Measurements from ENCODE around the gene MFSD2B.
"Not testable (repeated sequence)": the region's sequence is repeated elsewhere in the genome, so short reads cannot be mapped to it uniquely, and the experiment has no call there.

MFSD2B gene

DNA sequence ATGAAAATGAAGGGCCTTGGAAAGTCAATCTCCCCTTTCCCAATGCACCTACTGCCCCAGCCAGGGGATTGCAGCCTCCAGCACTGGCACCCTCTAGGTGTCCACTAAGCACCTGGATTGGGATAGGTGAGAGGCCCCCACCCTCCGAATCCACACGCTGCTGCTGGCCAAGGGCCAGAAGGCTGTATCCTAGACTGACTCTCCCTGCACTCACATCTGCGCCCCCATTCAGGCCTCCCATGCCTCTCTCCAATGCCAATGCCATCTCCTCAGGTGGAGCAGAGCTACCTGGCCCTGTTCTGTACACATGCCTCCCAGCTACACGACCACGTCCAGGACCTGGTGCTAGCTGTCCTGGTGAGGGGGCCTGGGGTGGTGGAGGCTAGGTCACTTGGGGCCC, 9.8 kb downstream of the MFSD2B start:
- no peak for FAIRE-seq

DNA sequence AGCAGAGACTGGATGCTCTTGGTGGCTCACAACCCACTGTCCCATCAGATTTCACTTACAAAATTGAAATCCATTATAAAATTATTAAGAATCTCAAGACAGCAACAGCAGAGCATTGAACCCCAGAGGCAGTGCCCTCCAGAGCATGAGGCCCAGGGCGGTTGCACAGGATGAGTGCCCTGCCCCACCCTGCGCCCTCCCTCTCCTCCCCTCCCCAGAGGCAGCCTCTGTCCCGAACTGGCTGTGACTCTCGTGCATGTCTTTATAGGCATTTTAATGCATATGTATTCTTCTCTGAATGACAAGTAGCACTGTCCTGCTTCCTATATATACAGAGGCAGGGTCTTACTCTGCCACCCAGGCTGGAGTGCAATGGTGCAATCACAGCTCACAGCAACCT, 10.4 kb downstream of the MFSD2B start:
- FAIRE-seq = no peak

DNA sequence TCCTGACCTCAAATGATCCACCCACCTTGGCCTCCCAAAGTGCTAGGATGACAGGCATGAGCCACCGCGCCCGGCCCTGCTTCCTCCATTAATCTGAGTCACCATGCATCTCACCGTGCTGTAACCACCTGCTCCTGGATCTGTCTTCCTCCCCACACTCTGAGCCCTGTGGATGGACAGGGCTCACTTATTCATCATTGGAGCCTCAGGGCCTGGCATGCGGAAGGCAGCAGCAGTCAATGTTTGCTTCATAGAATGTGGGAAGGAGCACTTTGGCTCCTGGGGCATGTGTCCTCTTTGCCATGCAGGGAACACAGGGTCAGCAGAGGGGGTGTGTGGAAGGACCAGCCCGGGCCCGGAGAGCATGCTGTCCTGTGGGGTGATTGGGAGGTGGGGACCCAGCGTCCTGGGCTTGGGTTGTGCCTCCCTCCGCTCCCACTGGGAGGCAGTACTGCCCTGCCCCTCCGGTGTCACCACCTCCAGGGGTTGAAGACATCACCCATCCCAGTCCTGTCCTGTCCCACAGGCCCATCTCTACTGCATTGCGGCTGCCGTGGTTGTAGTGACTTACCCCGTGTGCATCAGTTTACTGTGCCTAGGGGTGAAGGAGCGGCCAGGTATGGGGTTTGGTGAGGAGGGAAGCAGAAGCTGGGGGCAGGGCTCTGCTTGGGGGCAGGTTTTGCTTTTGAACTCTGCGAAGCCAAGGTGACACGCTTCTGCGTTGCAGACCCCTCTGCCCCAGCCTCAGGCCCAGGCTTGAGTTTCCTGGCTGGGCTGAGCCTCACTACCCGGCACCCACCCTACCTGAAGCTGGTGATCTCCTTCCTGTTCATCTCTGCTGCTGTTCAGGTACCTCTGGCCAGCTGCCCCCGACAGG, 11.5 kb downstream of the MFSD2B start:
- no peak for FAIRE-seq

- FAIRE-seq = no peak
These were observed 12.6 kb downstream of the MFSD2B start for GRCh38 chr2:24022324-24022974.

- no peak for FAIRE-seq
These were observed 13.2 kb downstream of the MFSD2B start for GRCh38 chr2:24022975-24023575.

- no peak for FAIRE-seq
These were observed 14.1 kb downstream of the MFSD2B start for GRCh38 chr2:24024018-24024417.

DNA sequence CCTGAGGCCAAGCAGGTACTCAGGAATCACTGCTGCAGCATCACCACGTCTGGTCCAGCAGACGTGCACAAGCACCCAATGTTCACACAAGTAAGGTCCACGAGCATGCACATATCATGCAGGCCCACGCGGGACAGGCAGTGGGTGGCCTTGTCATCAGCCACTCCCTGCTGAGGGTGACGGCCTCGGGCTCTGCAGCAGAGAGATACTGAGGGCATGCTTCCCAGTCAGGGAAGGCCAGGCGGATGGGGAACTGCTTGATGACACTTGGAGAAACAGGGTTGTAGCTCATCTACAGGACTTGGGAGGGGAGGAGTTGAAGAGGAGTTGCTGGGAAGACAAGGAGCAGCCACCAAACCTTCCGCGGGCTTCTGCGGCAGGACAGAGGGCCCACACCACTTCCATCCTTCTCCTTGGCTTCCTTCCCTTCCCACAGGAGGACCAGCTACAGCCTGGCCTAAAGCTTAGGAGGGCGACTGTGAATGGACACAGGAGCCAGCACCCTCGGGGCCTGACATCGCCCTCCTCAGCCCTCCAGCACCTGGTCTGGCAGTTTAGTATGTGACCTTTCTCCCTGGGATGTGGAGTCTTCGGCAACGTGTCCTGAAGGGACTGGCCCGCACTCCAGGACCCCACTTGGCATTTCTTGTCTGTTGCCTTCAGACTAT, 15.2 kb downstream of the MFSD2B start:
- FAIRE-seq = no peak

DNA sequence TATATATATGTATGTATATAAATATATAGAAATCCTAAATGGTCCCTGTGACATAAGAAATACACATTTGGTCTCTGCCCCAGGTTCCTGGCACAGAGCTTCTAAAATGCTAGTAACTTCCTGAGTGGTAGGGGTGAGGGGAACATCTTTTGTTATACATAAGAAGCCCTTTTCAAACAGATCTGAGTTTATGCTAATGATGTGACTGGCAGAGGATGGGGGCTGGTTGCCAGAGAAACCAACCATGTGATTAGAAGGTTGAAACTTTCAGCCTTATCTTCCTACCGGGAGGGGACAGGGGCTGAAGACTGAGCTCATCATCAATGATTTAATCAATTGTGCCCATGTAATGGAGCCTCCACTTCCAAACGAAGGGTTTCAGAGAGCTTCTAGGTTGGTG, 16.3 kb downstream of the MFSD2B start:
- FAIRE-seq = no peak

DNA sequence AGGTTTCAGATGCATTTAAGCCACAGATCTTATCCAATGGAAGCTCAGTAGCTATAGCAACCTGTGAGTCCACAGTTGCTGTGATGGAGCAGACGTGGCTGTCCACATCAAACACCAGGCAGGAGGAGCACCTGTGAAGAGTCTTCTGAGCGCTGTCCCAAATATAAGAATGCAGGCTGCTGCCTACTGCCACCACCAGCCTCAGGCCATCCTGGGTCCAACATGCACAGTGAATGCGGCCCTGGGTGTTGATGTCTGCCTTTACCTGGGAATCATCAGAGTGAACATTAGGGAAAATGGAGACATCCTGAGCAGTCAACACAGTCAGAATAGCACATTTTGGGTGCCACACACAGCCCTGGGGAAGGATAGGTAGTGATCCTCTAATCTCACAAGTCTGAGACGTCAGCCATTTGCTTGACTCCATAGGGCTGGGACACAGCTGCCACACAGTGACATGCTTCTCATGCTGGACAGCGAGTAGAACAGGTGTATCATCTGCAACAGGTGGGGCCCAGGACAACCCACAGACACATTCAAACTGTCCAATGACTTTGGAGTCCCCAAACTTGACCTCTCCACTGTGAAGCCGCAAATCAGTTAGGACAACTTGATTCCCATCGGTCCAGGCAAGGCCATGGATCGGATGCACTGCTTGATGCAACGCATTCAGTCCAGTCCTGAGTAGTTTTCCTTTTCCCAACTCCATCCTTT, 29.1 kb downstream of the MFSD2B start:
- no peak for FAIRE-seq

GRCh38 chr2:24040511-24040910, 30.6 kb downstream of the MFSD2B start:
- no peak for FAIRE-seq

GRCh38 chr2:24043133-24043532, 33.2 kb downstream of the MFSD2B start:
- FAIRE-seq = not testable (repeated sequence)

GRCh38 chr2:24045511-24046508, 35.9 kb downstream of the MFSD2B start:
- FAIRE-seq = no peak

DNA sequence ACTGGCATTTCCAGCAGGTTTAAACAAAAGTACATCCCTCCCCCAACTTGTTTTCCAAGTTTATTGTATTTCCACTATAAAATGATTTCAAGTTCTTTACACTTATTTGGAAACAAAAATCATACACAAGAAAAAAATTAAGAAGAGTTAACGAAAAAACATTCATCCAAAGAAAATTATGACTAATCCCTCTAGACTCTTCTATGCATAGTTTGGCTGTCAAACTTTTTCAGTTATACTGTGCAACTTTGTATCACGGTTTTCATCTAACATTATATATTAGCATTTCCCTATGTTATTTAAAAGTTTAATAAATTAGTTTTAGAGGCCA, 36.7 kb downstream of the MFSD2B start:
- no peak for FAIRE-seq

- peak; percentile 96 for FAIRE-seq
These were observed 37.2 kb downstream of the MFSD2B start, which contains the start of gene WDCP for GRCh38 chr2:24046930-24047702. Gene WDCP, minus strand, starts transcription at chr2:24047391. Its CDS starts 7,897 bp downstream, at chr2:24039494.

DNA sequence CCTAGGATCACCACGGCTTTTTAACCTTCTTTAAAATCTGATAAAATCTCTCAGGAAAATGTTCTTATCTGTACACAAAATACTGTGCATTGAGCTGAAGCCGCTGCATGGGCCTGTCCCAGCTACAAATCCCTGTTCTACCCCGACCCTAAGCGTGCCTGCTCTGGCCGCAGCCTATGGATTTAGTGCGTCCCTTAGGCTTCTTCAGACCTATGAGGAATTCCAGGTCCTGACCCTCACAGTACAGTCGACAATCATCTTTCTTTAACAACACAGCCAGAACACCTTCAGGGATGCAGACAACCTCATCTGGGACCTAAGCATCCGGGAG, 37.8 kb downstream of the MFSD2B start:
- FAIRE-seq = no peak

- no peak for FAIRE-seq
These were observed 39.0 kb downstream of the MFSD2B start for GRCh38 chr2:24048769-24049484.

GRCh38 chr2:24049485-24050021, 39.7 kb downstream of the MFSD2B start, which contains the start of gene FKBP1B:
Gene FKBP1B, plus strand, starts transcription at chr2:24049741. Its CDS starts 109 bp downstream, at chr2:24049850.
- no peak for FAIRE-seq

GRCh38 chr2:24050041-24050979, 40.4 kb downstream of the MFSD2B start:
- FAIRE-seq = no peak
